ENCODE measurements around the gene EYA4. TPM values are rescaled to one million over a fixed set of nuclear protein-coding genes. Genes with fewer than 3 reads are reported as not detected.

EYA4 gene
- polyA plus RNA-seq, 4 donors, result 0.03 to 0.22 (median 0.22) TPM; not detected in 1

- no peak for DNase-seq
- 66 to 84% (median 72%) methylated on average over 3 of the region's 3 CpGs for WGBS, 3 donors
- H3K4me1 ChIP-seq (ENCODE audit: control insufficient read depth in 3 of 3, insufficient read depth in 2 of 3, low read depth in 1 of 3, low read length in 2 of 3), result no peaks in the 10 kb centered on the region
- no peak overlapping the region for H3K4me3 ChIP-seq (ENCODE audit: low read depth in 1 of 3, low read length in 3 of 3)
- H3K27ac ChIP-seq (ENCODE audit: low read depth in 1 of 3, low read length in 2 of 3), result no peak overlapping the region
- H3K9me3 ChIP-seq (ENCODE audit: control insufficient read depth in 2 of 2, insufficient read depth in 1 of 2, low read depth in 1 of 2, low read length in 1 of 2), result no peaks in the 10 kb centered on the region
- H3K36me3 ChIP-seq (ENCODE audit: control insufficient read depth in 3 of 3, insufficient read depth in 2 of 3, low read depth in 1 of 3, low read length in 3 of 3), result no peaks in the 10 kb centered on the region
- no peak for FAIRE-seq
- no peaks in the 10 kb centered on the region for H3K27me3 ChIP-seq (ENCODE audit: control insufficient read depth in 3 of 3, insufficient read depth in 3 of 3, low read length in 3 of 3)
Measured at GRCh38 chr6:133539502-133540259, 298.5 kb downstream of the EYA4 start.

- FAIRE-seq, result no peak
- H3K4me3 ChIP-seq (ENCODE audit: low read depth in 1 of 3, low read length in 3 of 3), result no peak overlapping the region
- WGBS, 3 donors, result 66 to 84% (median 80%) methylated on average over 3 of the region's 3 CpGs
Measured at GRCh38 chr6:133540361-133540760, 299.2 kb downstream of the EYA4 start.

GRCh38 chr6:133541040-133541439 is 299.9 kb downstream of the EYA4 start:
- H3K4me1 ChIP-seq (ENCODE audit: control insufficient read depth in 3 of 3, insufficient read depth in 2 of 3, low read depth in 1 of 3, low read length in 2 of 3), result no peaks in the 10 kb centered on the region
- no peaks in the 10 kb centered on the region for H3K36me3 ChIP-seq (ENCODE audit: control insufficient read depth in 3 of 3, insufficient read depth in 2 of 3, low read depth in 1 of 3, low read length in 3 of 3)
- no peak for DNase-seq
- H3K27ac ChIP-seq (ENCODE audit: low read depth in 1 of 3, low read length in 2 of 3), result no peak overlapping the region
- no peaks in the 10 kb centered on the region for H3K9me3 ChIP-seq (ENCODE audit: control insufficient read depth in 2 of 2, insufficient read depth in 1 of 2, low read depth in 1 of 2, low read length in 1 of 2)
- WGBS, 3 donors, result 54 to 58% (median 55%) methylated on average over 2 of the region's 2 CpGs
- no peak for FAIRE-seq
- no peaks in the 10 kb centered on the region for H3K27me3 ChIP-seq (ENCODE audit: control insufficient read depth in 3 of 3, insufficient read depth in 3 of 3, low read length in 3 of 3)
- no peak overlapping the region for H3K4me3 ChIP-seq (ENCODE audit: low read depth in 1 of 3, low read length in 3 of 3)

More at GRCh38 chr6:133540361-133540760, 299.2 kb downstream of the EYA4 start:
- no peaks in the 10 kb centered on the region for H3K27me3 ChIP-seq (ENCODE audit: control insufficient read depth in 3 of 3, insufficient read depth in 3 of 3, low read length in 3 of 3)
- no peak for DNase-seq
- no peak overlapping the region for H3K27ac ChIP-seq (ENCODE audit: low read depth in 1 of 3, low read length in 2 of 3)
- H3K9me3 ChIP-seq (ENCODE audit: control insufficient read depth in 2 of 2, insufficient read depth in 1 of 2, low read depth in 1 of 2, low read length in 1 of 2), result no peaks in the 10 kb centered on the region
- no peaks in the 10 kb centered on the region for H3K4me1 ChIP-seq (ENCODE audit: control insufficient read depth in 3 of 3, insufficient read depth in 2 of 3, low read depth in 1 of 3, low read length in 2 of 3)
- H3K36me3 ChIP-seq (ENCODE audit: control insufficient read depth in 3 of 3, insufficient read depth in 2 of 3, low read depth in 1 of 3, low read length in 3 of 3), result no peaks in the 10 kb centered on the region

GRCh38 chr6:133542056-133542821 is 301.1 kb downstream of the EYA4 start:
- 84 to 88% (median 87%) methylated on average over 9 of the region's 9 CpGs for WGBS, 3 donors
- Histone ChIP-seq H3K36me3 (ENCODE audit: control insufficient read depth in 3 of 3, insufficient read depth in 2 of 3, low read depth in 1 of 3, low read length in 3 of 3) (no peaks in the 10 kb centered on the region), H3K4me3 (ENCODE audit: low read depth in 1 of 3, low read length in 3 of 3) (no peak overlapping the region), H3K4me1 (ENCODE audit: control insufficient read depth in 3 of 3, insufficient read depth in 2 of 3, low read depth in 1 of 3, low read length in 2 of 3) (no peaks in the 10 kb centered on the region), H3K27me3 (ENCODE audit: control insufficient read depth in 3 of 3, insufficient read depth in 3 of 3, low read length in 3 of 3) (no peaks in the 10 kb centered on the region), H3K9me3 (ENCODE audit: control insufficient read depth in 2 of 2, insufficient read depth in 1 of 2, low read depth in 1 of 2, low read length in 1 of 2) (no peaks in the 10 kb centered on the region), H3K27ac (ENCODE audit: low read depth in 1 of 3, low read length in 2 of 3) (no peak overlapping the region)
- DNase-seq (no peak), FAIRE-seq (no peak)

- FAIRE-seq (no peak), DNase-seq (no peak)
- Histone ChIP-seq H3K27ac (ENCODE audit: low read depth in 1 of 3, low read length in 2 of 3) (no peak overlapping the region), H3K9me3 (ENCODE audit: control insufficient read depth in 2 of 2, insufficient read depth in 1 of 2, low read depth in 1 of 2, low read length in 1 of 2) (no peaks in the 10 kb centered on the region), H3K36me3 (ENCODE audit: control insufficient read depth in 3 of 3, insufficient read depth in 2 of 3, low read depth in 1 of 3, low read length in 3 of 3) (no peaks in the 10 kb centered on the region), H3K4me1 (ENCODE audit: control insufficient read depth in 3 of 3, insufficient read depth in 2 of 3, low read depth in 1 of 3, low read length in 2 of 3) (no peaks in the 10 kb centered on the region), H3K27me3 (ENCODE audit: control insufficient read depth in 3 of 3, insufficient read depth in 3 of 3, low read length in 3 of 3) (no peaks in the 10 kb centered on the region), H3K4me3 (ENCODE audit: low read depth in 1 of 3, low read length in 3 of 3) (no peak overlapping the region)
- WGBS, 3 donors, result 77 to 91% (median 82%) methylated on average over 5 of the region's 5 CpGs
Measured at GRCh38 chr6:133544419-133544818, 303.3 kb downstream of the EYA4 start.

- Histone ChIP-seq H3K4me1 (ENCODE audit: control insufficient read depth in 3 of 3, insufficient read depth in 2 of 3, low read depth in 1 of 3, low read length in 2 of 3) (no peaks in the 10 kb centered on the region), H3K27me3 (ENCODE audit: control insufficient read depth in 3 of 3, insufficient read depth in 3 of 3, low read length in 3 of 3) (no peaks in the 10 kb centered on the region), H3K27ac (ENCODE audit: low read depth in 1 of 3, low read length in 2 of 3) (peak overlapping the region in 1 of 3 donors; percentile 25), H3K36me3 (ENCODE audit: control insufficient read depth in 3 of 3, insufficient read depth in 2 of 3, low read depth in 1 of 3, low read length in 3 of 3) (no peaks in the 10 kb centered on the region), H3K9me3 (ENCODE audit: control insufficient read depth in 2 of 2, insufficient read depth in 1 of 2, low read depth in 1 of 2, low read length in 1 of 2) (no peaks in the 10 kb centered on the region), H3K4me3 (ENCODE audit: low read depth in 1 of 3, low read length in 3 of 3) (no peak overlapping the region)
- WGBS, 3 donors, result 48 to 64% (median 56%) methylated on average over 4 of the region's 4 CpGs
- FAIRE-seq (no peak), DNase-seq (no peak)
Measured at GRCh38 chr6:133546098-133546497, 304.9 kb downstream of the EYA4 start.

GRCh38 chr6:133547136-133547535 is 306.0 kb downstream of the EYA4 start:
- DNase-seq, result no peak
- WGBS, 3 donors, result 68 to 87% (median 76%) methylated on average over 1 of the region's 1 CpG
- no peaks in the 10 kb centered on the region for H3K27me3 ChIP-seq (ENCODE audit: control insufficient read depth in 3 of 3, insufficient read depth in 3 of 3, low read length in 3 of 3)
- H3K4me3 ChIP-seq (ENCODE audit: low read depth in 1 of 3, low read length in 3 of 3), result no peak overlapping the region
- no peaks in the 10 kb centered on the region for H3K4me1 ChIP-seq (ENCODE audit: control insufficient read depth in 3 of 3, insufficient read depth in 2 of 3, low read depth in 1 of 3, low read length in 2 of 3)
- FAIRE-seq, result no peak
- no peaks in the 10 kb centered on the region for H3K9me3 ChIP-seq (ENCODE audit: control insufficient read depth in 2 of 2, insufficient read depth in 1 of 2, low read depth in 1 of 2, low read length in 1 of 2)
- H3K27ac ChIP-seq (ENCODE audit: low read depth in 1 of 3, low read length in 2 of 3), result no peak overlapping the region
- H3K36me3 ChIP-seq (ENCODE audit: control insufficient read depth in 3 of 3, insufficient read depth in 2 of 3, low read depth in 1 of 3, low read length in 3 of 3), result no peaks in the 10 kb centered on the region

- H3K4me3 ChIP-seq (ENCODE audit: low read depth in 1 of 3, low read length in 3 of 3), result no peak overlapping the region
- H3K4me1 ChIP-seq (ENCODE audit: control insufficient read depth in 3 of 3, insufficient read depth in 2 of 3, low read depth in 1 of 3, low read length in 2 of 3), result no peaks in the 10 kb centered on the region
- H3K9me3 ChIP-seq (ENCODE audit: control insufficient read depth in 2 of 2, insufficient read depth in 1 of 2, low read depth in 1 of 2, low read length in 1 of 2), result no peaks in the 10 kb centered on the region
- H3K27me3 ChIP-seq (ENCODE audit: control insufficient read depth in 3 of 3, insufficient read depth in 3 of 3, low read length in 3 of 3), result no peaks in the 10 kb centered on the region
- DNase-seq, result peak in 1 of 2 donors; percentile 12
- no peak overlapping the region for H3K27ac ChIP-seq (ENCODE audit: low read depth in 1 of 3, low read length in 2 of 3)
- FAIRE-seq, result no peak
- H3K36me3 ChIP-seq (ENCODE audit: control insufficient read depth in 3 of 3, insufficient read depth in 2 of 3, low read depth in 1 of 3, low read length in 3 of 3), result no peaks in the 10 kb centered on the region
- 17 to 54% (median 35%) methylated on average over 4 of the region's 4 CpGs for WGBS, 3 donors
Measured at GRCh38 chr6:133548423-133549159, 307.4 kb downstream of the EYA4 start.

Data from small intestine (tissue), 7 donors.